Measurements from ENCODE around the gene NARS2.

DNA sequence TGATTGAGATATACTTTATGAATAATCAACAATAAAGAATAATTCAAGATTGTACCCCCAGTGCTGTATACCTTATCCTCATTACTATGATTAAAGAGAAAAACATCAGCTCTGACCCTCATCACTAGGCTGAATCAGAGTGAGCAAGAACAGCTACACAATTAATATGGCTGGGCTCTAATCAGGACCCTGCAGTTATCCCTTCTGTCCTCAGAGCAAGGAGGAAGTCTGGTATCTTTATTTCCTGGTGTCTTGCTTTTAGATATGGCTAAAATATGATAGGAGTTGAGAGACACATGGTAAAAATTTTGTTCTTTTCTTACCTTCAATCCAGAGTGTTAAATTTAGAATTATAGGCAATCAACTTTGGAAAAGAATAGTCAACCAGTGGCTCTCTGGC is 128.5 kb downstream of the NARS2 start:
- TF ChIP-seq POLR2AphosphoS5 (IDR thresholded peaks at IDR 0.05; ENCODE audit: borderline replicate concordance, low read depth, low read length), result no peak
- TF ChIP-seq EZH2 (IDR thresholded peaks at IDR 0.05), result no peak
- TF ChIP-seq FOXP2 (optimal IDR thresholded peaks at IDR 0.05; ENCODE audit: control extremely low read depth, extremely low read length, insufficient read depth), result no peak
